GM12891 (cell line): Measurements from ENCODE around the gene DLX4.

Source experiments
- DNase-seq: peaks from one replicate; pipeline ENCODE4 v3.0.0; 2011; ENCODE audit warnings: low spot score; ENCODE audit not compliant: insufficient read length
- FAIRE-seq: peaks from 2 replicates; lab custom pipeline; 2011; peaks lifted over from hg19 to GRCh38; lab: Jason Lieb, UNC
- PAX5 ChIP-seq: IDR thresholded peaks from 2 replicates; pipeline ENCODE4 v1.6.1; 2011; ENCODE audit warnings: low read length, moderate library complexity, mild to moderate bottlenecking; ENCODE audit not compliant: insufficient read depth, severe bottlenecking
- POLR2A ChIP-seq: IDR thresholded peaks from 2 replicates; pipeline ENCODE4 v1.6.1; 2011; ENCODE audit warnings: low read depth, low read length, control low read depth
- POLR2AphosphoS5 ChIP-seq: IDR thresholded peaks from 2 replicates; pipeline ENCODE4 v1.6.1; 2011; ENCODE audit warnings: low read depth, low read length, control low read depth
- POU2F2 ChIP-seq: IDR thresholded peaks from 2 replicates; pipeline ENCODE4 v1.6.1; 2011; ENCODE audit warnings: low read depth, mild to moderate bottlenecking, control low read depth, low read length, moderate library complexity
- SPI1 ChIP-seq: IDR thresholded peaks from 2 replicates; pipeline ENCODE4 v1.6.1; 2011; ENCODE audit warnings: low read depth, low read length, control low read depth
- TAF1 ChIP-seq: IDR thresholded peaks from 2 replicates; pipeline ENCODE4 v1.6.1; 2011; ENCODE audit warnings: low read depth, low read length, control low read depth

The DLX4 gene

DNA sequence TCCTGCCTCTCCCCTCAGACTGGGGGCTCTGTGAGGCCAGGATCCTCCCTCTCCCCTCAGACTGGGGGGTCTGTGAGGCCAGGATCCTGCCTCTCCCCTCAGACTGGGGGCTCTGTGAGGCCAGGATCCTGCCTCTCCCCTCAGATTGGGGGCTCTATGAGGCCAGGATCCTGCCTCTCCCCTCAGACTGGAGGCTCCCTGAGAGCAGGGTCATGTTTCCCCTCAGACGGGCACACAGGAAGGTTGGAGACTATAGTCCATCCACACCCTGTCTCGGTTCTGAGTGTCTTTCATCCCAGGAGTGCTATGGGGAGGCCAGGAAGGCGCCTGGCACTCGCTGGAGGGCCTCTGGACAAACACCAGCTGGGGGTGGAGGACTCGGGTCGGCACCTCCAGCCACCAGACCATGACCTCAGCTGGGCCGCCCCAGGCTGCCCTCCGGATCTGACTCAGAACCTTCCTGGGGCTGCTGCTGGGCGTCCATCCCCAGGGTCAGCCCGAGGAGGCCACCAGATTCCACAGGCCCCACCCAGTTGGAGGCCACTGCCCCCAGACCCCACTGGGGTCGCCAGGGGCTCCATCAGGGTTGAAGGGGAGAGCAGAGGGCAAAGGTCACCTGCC lies 21.9 kb upstream of the DLX4 start:
- no peak for TF ChIP-seq POLR2A
- TF ChIP-seq POU2F2 = no peak
- no peak for TF ChIP-seq POLR2AphosphoS5
- no peak for TF ChIP-seq SPI1
- no peak for TF ChIP-seq PAX5
- no peak for TF ChIP-seq TAF1
- FAIRE-seq (no peak), DNase-seq (no peak)

DNA sequence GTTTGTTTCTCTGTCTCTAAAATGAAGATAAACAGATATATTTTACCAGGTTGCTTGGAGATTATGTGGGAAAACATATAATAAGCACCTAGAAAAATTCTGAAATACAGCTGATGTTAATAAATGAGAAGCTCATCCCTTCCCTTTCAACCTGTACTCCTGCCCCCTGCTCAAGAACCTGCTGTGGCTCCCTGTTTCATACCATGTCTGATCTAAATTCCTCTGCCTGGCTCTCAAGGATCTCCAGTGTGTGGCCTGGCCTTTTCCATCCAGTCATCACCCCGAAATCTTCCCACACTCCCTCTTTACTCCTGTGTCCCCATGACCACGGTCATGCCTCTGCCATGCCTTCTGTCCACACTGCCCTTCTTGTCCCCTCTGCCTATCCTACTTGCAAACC lies 19.4 kb upstream of the DLX4 start:
- FAIRE-seq = no peak
- TF ChIP-seq POU2F2 = no peak
- no peak for TF ChIP-seq POLR2AphosphoS5
- TF ChIP-seq SPI1 = no peak
- TF ChIP-seq PAX5 = no peak
- TF ChIP-seq TAF1 = no peak
- TF ChIP-seq POLR2A = no peak
- no peak for DNase-seq

DNA sequence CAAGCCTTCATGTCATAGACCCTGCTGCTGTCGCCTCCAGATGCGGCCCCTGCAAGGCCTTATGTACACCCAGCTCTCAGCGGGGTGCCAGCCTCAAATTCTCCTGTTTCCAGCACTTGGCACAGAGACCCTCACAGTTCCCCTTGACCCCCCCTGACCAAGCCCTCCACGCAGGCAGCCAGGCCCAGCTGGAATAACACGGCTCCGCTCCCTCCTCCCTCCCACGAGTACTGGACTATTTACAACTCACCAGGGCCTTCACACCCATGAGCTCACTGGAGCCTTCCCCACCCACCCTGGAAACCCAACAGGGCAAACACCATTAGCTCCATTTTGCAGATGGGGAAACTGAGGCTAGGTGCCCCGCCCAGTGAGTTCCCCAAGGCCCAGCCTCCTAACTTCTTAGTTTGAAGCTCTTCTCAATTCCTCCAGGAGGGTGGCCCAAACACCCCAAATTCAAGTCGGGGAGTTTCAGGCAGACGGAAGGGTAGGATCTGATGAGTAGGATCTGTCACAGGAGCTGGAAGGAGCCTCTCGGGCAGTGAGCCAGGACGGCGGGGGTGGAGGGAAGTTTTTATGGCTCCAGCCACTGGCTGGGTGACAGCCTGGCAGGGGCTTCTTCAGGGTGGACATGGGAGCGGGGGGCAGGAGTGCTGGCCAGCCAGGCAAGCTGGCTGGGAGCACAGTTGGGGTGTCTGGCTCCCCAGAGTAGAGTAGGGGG lies 17.5 kb upstream of the DLX4 start:
- FAIRE-seq = no peak
- no peak for DNase-seq
- TF ChIP-seq POLR2AphosphoS5 (no peak), SPI1 (no peak), TAF1 (no peak), PAX5 (no peak), POLR2A (no peak), POU2F2 (no peak)

DNA sequence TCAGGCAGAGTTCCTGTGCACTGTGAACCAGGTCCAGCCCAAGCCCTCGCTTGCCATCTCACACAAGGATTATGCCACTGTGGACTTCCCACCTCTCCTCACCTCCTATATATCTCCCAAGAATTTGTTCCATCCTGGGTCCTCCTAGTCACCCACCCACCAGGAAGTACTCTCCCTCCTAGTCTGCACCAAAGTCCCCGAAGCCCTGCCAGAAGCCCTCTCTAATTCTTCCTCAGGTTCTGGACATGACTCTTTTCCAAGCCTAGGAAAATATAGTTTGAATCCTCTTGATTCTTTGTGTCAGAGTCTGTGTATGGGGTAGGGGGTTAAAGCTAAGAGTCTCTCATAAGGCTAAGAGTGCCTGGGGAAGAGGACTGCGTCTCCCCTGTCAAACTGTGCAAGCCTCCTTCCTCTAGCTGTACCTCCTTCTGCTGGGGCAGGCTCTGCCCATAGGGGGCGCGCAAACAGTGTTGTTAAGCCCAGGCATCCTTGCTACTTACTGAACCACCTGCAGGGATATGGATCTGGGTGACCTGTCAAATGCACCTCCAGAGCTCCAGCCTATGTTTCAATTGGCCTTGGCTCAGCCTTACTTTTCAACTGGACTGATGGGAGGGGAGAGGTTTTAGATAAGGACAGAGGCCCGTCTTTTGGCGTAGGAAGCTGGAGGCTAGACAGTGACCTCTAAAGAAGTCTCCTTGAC lies 16.6 kb upstream of the DLX4 start:
- FAIRE-seq (peak; percentile 82), DNase-seq (peak; percentile 82)
- TF ChIP-seq PAX5 = no peak
- TF ChIP-seq POLR2AphosphoS5 = no peak
- no peak for TF ChIP-seq SPI1
- no peak for TF ChIP-seq TAF1
- no peak for TF ChIP-seq POLR2A
- no peak for TF ChIP-seq POU2F2

DNA sequence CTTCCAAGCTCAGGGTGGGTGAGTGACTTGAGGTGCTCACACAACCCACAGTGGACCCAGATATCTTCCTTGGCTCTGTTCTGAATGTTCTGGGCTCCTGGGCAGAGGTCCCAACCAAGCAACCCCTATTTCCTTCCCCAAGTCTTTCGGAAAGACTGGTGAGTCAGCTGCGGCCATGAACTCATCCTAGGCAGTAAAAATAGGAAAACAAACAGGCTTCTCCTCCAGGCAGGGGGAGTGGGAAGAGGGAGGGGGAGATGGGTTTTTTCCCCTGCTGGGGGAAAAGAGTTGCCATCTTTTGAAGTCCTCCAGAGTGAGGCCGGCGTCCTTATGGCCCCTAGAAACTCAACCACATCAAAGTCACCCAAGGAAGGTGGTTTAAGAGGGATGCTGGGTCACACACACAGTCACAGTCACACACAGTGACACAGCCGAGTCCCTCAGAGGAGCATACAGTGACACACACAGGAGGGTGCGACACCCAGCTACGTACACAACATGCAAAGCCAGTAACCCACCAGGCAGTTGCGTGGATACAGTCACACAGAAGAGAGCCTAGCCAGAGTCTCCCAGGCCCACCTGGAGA lies 16.0 kb upstream of the DLX4 start:
- TF ChIP-seq POLR2AphosphoS5 (no peak), POLR2A (no peak), POU2F2 (no peak), SPI1 (no peak), TAF1 (no peak), PAX5 (no peak)
- DNase-seq = no peak
- FAIRE-seq = no peak

DNA sequence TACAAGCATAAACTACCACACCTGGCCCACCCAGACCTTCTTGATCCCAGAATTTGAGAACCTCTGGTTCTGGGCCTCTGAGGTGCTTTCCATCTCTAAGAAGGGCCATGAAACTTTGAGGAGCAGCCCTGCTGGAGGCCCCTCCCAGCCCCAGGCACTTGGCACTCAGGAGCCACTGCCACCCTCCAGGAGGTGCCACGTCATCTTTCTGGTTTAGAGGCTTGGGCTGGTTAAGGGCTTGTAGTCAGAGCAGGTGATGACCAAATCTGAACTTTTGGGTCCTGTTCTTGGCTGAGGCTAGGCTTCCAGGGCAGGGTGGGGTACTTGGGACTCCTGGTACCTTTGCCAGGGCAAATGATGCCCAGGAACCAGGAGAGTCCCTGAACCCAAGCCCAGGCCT lies 13.8 kb upstream of the DLX4 start:
- no peak for TF ChIP-seq TAF1
- TF ChIP-seq POU2F2 = no peak
- no peak for TF ChIP-seq POLR2A
- TF ChIP-seq SPI1 = no peak
- TF ChIP-seq POLR2AphosphoS5 = no peak
- no peak for TF ChIP-seq PAX5
- no peak for FAIRE-seq

DNA sequence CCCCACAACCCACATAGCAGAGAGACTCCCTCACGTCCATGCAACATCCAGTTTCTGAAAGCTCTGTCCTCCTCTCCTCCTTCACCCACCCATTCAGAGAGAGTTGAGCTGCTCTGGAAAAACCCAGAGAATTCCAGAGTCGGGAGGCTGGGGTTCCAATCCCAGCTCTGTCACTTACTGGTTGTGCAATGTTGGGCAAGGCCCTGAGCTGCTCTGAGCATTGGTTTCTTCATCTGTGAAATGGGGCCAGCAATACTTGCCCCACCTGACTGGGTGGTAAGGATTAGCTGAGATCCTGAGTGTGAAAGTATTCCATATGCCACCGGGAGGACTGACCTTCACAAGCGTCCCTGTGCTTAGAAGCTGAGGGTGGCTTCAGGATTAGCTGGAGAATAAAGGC lies 12.2 kb upstream of the DLX4 start:
- no peak for DNase-seq
- FAIRE-seq = no peak
- no peak for TF ChIP-seq TAF1

More for the DNA sequence above, 13.8 kb upstream of the DLX4 start:
- no peak for DNase-seq

DNA sequence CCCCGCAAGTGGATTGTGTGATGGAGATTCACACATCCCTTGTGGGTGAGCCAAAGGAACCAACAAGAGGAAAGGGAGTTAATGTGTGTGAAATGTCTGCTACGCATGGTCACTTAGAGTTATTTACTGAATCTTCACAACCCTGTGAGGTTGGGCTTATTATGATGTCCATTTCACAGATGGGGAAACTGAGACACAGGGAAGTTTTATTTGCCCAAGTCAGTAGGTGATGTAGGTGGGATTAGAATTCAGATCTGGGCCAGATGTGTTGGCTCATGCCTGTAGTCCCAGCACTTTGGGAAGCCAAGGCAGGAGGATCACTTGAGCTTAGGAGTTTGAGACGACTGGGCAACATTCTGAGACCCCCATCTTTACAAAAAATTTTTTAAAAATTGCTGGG lies 11.6 kb upstream of the DLX4 start:
- FAIRE-seq (no peak), DNase-seq (no peak)
- TF ChIP-seq POU2F2 (no peak), POLR2A (no peak), PAX5 (no peak), POLR2AphosphoS5 (no peak), SPI1 (no peak), TAF1 (no peak)

DNA sequence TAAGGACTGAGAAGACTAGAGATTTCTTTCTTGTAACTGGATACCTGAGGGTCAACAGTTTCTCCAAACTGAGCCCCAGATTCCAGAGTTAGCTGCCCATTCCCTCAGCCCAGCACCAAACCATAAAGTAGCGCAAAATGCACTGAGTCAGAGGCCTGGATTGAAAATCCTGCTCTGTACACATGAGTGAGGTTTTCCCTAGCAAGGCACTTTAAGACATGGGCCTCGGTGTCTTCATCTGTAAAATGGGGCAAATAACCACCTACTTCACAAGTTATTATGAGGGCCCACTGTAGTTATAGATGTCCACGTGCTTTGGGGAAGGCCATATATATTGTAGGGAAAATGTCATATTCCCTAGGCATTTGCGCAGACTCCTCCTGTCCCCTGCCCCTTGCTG lies 10.3 kb upstream of the DLX4 start:
- no peak for FAIRE-seq
- no peak for TF ChIP-seq POLR2A
- TF ChIP-seq POLR2AphosphoS5 = no peak
- no peak for TF ChIP-seq POU2F2
- TF ChIP-seq TAF1 = no peak
- no peak for TF ChIP-seq SPI1
- no peak for TF ChIP-seq PAX5
- DNase-seq = no peak

DNA sequence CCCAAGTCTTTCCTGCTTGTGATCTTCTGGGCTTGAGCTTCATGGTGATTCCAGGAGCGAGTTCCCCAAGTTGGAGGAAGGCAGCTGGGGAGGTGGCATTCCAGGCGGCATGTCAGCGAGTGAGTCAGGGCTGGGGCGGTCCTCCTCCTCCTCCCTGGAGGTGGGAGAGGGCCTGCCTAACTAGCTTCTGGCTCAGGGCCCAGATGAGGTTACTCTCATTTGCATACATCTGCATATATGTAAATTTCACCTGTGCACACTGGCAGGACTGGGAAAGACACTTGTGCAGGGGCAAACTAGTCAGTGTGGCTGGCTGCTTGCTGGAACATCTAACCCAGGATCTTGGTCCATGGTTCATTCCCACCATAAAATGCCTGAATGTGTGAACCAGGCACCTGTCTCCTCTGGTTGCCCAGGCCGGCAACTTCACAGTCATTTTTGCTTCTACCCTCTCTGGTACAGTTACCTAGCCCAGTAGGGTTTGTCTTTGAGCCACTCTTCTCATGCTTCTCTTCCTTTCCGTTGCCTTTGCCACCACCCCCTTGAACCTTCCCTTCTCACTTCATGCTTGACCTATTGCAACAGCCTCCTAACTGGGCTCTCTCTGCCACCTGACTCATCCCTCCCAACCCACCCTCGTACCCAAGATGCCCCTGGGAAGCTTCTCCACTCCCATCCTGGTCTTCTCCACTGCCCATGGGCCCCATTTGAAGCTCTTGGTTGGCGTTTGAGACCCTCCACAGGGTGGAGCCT lies 9.6 kb upstream of the DLX4 start:
- no peak for TF ChIP-seq TAF1
- TF ChIP-seq POU2F2 = peak; percentile 69; the same call in 1 of the 2 replicates
- TF ChIP-seq POLR2AphosphoS5 = no peak
- TF ChIP-seq SPI1 = no peak
- no peak for TF ChIP-seq PAX5
- DNase-seq = no peak
- FAIRE-seq = no peak
